ENCODE data around the gene CD99.

CD99 gene

GRCh38 chrX:2781698-2782097, 90.6 kb downstream of the CD99 start:
- DNase-seq, result no peak
- in situ Hi-C loops (cut with HindIII; ENCODE audit: low pct_ligation_motif_present, low sequenced_read_pairs), result no loop called here
- Histone ChIP-seq H3K27ac (no peak overlapping the region), H3K27me3 (replicated peaks) (no peaks in the 10 kb centered on the region), H3K4me3 (ENCODE audit: low read depth, low read length) (no peak overlapping the region), H3K36me3 (replicated peaks) (no peaks in the 10 kb centered on the region)
- TF ChIP-seq CTCF (IDR thresholded peaks at IDR 0.05; ENCODE audit: low read depth, low read length, missing control alignments), result no peak

GRCh38 chrX:2782171-2782570, 91.1 kb downstream of the CD99 start:
- TF ChIP-seq CTCF (IDR thresholded peaks at IDR 0.05; ENCODE audit: low read depth, low read length, missing control alignments), result no peak
- H3K36me3 ChIP-seq (replicated peaks), result no peaks in the 10 kb centered on the region
- no peaks in the 10 kb centered on the region for H3K27me3 ChIP-seq (replicated peaks)
- H3K4me3 ChIP-seq (ENCODE audit: low read depth, low read length), result no peak overlapping the region
- no peak for DNase-seq
- in situ Hi-C loops (cut with HindIII; ENCODE audit: low pct_ligation_motif_present, low sequenced_read_pairs), result no loop called here
- H3K27ac ChIP-seq, result no peak overlapping the region

- no peak for TF ChIP-seq CTCF (IDR thresholded peaks at IDR 0.05; ENCODE audit: low read depth, low read length, missing control alignments)
- H3K4me3 ChIP-seq (ENCODE audit: low read depth, low read length), result no peak overlapping the region
- H3K27ac ChIP-seq, result no peak overlapping the region
- no peaks in the 10 kb centered on the region for H3K36me3 ChIP-seq (replicated peaks)
- in situ Hi-C loops (cut with HindIII; ENCODE audit: low pct_ligation_motif_present, low sequenced_read_pairs), result no loop called here
- H3K27me3 ChIP-seq (replicated peaks), result no peaks in the 10 kb centered on the region
- no peak for DNase-seq
Measured at GRCh38 chrX:2782778-2783177, 91.7 kb downstream of the CD99 start.

- no peak for DNase-seq
- in situ Hi-C loops (cut with HindIII; ENCODE audit: low pct_ligation_motif_present, low sequenced_read_pairs), result no loop called here
- Histone ChIP-seq H3K36me3 (replicated peaks) (no peaks in the 10 kb centered on the region), H3K4me3 (ENCODE audit: low read depth, low read length) (no peak overlapping the region), H3K27me3 (replicated peaks) (no peaks in the 10 kb centered on the region), H3K27ac (no peak overlapping the region)
- TF ChIP-seq CTCF (IDR thresholded peaks at IDR 0.05; ENCODE audit: low read depth, low read length, missing control alignments), result no peak
Measured at GRCh38 chrX:2784026-2784425, 92.9 kb downstream of the CD99 start.

- H3K27ac ChIP-seq, result no peak overlapping the region
- H3K27me3 ChIP-seq (replicated peaks), result no peaks in the 10 kb centered on the region
- no peak for TF ChIP-seq CTCF (IDR thresholded peaks at IDR 0.05; ENCODE audit: low read depth, low read length, missing control alignments)
- no peak overlapping the region for H3K4me3 ChIP-seq (ENCODE audit: low read depth, low read length)
- in situ Hi-C loops (cut with HindIII; ENCODE audit: low pct_ligation_motif_present, low sequenced_read_pairs), result no loop called here
- no peaks in the 10 kb centered on the region for H3K36me3 ChIP-seq (replicated peaks)
- no peak for DNase-seq
Measured at GRCh38 chrX:2785538-2785937, 94.4 kb downstream of the CD99 start.

- TF ChIP-seq CTCF (IDR thresholded peaks at IDR 0.05; ENCODE audit: low read depth, low read length, missing control alignments), result no peak
- Histone ChIP-seq H3K36me3 (replicated peaks) (no peaks in the 10 kb centered on the region), H3K27ac (no peak overlapping the region), H3K27me3 (replicated peaks) (no peaks in the 10 kb centered on the region), H3K4me3 (ENCODE audit: low read depth, low read length) (no peak overlapping the region)
- in situ Hi-C loops (cut with HindIII; ENCODE audit: low pct_ligation_motif_present, low sequenced_read_pairs), result no loop called here
- DNase-seq, result no peak
Measured at GRCh38 chrX:2788980-2789379, 97.9 kb downstream of the CD99 start.

Data from brain microvascular endothelial cell (primary cell).